Measurements from ENCODE around the gene HES4. TPM values are rescaled to one million over a fixed set of nuclear protein-coding genes. Genes with fewer than 3 reads are reported as not detected.

The HES4 gene
- total and polyA plus RNA-seq, 7 donors: 2.3 to 21.8 (median 12.3) TPM

- Histone ChIP-seq H3K36me3 (ENCODE audit: insufficient read depth in 1 of 2, low read depth in 1 of 2) (no peaks in the 10 kb centered on the region), H3K27ac (peak overlapping the region; percentile 64), H3K4me3 (peak overlapping the region; percentile 37), H3K9me3 (no peaks in the 10 kb centered on the region), H3K4me1 (peaks cover 11% of the 10 kb centered on the region), H3K27me3 (ENCODE audit: insufficient read depth in 3 of 3, low read length in 2 of 3) (peaks cover 0 to 3% (median 0%) of the 10 kb centered on the region in 3 donors)
- ATAC-seq (peak; percentile 58 to 75 (median 66)), DNase-seq (peak; percentile 48 to 67)
- intact Hi-C loops (cut with DNase I): no loop called here
- no peak for TF ChIP-seq CTCF (IDR thresholded peaks at IDR 0.05)
- 6 to 8% (median 7%) methylated on average over 21 of the region's 21 CpGs for WGBS, 3 donors
Observed at GRCh38 chr1:1004780-1005697, 5.1 kb upstream of the HES4 start.

- no peak for TF ChIP-seq CTCF (IDR thresholded peaks at IDR 0.05)
- no peak overlapping the region for H3K27ac ChIP-seq
- H3K4me1 ChIP-seq: peaks cover 11% of the 10 kb centered on the region
- H3K36me3 ChIP-seq (ENCODE audit: insufficient read depth in 1 of 2, low read depth in 1 of 2): no peaks in the 10 kb centered on the region
- intact Hi-C loops (cut with DNase I): no loop called here
- H3K27me3 ChIP-seq (ENCODE audit: insufficient read depth in 3 of 3, low read length in 2 of 3): peaks cover 0 to 3% (median 0%) of the 10 kb centered on the region in 3 donors
- H3K9me3 ChIP-seq: no peaks in the 10 kb centered on the region
- ATAC-seq (no peak), DNase-seq (no peak)
- peak overlapping the region; percentile 37 for H3K4me3 ChIP-seq
- WGBS, 3 donors: 41 to 52% (median 42%) methylated on average over 7 of the region's 7 CpGs
Observed at GRCh38 chr1:1004420-1004779, 4.5 kb upstream of the HES4 start.

GRCh38 chr1:1003618-1004419 is 3.9 kb upstream of the HES4 start:
- intact Hi-C loops (cut with DNase I): no loop called here
- no peak for ATAC-seq
- H3K27ac ChIP-seq: no peak overlapping the region
- peaks cover 11% of the 10 kb centered on the region for H3K4me1 ChIP-seq
- no peak for TF ChIP-seq CTCF (IDR thresholded peaks at IDR 0.05)
- H3K4me3 ChIP-seq: no peak overlapping the region
- WGBS, 3 donors: 74 to 84% (median 81%) methylated on average over 21 to 22 of the region's 22 CpGs
- H3K9me3 ChIP-seq: no peaks in the 10 kb centered on the region
- H3K27me3 ChIP-seq (ENCODE audit: insufficient read depth in 3 of 3, low read length in 2 of 3): peaks cover 0 to 5% (median 0%) of the 10 kb centered on the region in 3 donors
- DNase-seq: peak in 1 of 2 donors; percentile 46
- no peaks in the 10 kb centered on the region for H3K36me3 ChIP-seq (ENCODE audit: insufficient read depth in 1 of 2, low read depth in 1 of 2)

GRCh38 chr1:1001057-1001783 is 1.3 kb upstream of the HES4 start:
- ATAC-seq (peak in 1 of 4 donors; percentile 0), DNase-seq (peak; percentile 20 to 53)
- intact Hi-C loops (cut with DNase I): no loop called here
- Histone ChIP-seq H3K36me3 (ENCODE audit: insufficient read depth in 1 of 2, low read depth in 1 of 2) (no peaks in the 10 kb centered on the region), H3K4me1 (peaks cover 11% of the 10 kb centered on the region), H3K4me3 (peak overlapping the region; percentile 81), H3K27ac (peak overlapping the region; percentile 92), H3K27me3 (ENCODE audit: insufficient read depth in 3 of 3, low read length in 2 of 3) (peaks cover 0 to 10% (median 0%) of the 10 kb centered on the region in 3 donors), H3K9me3 (no peaks in the 10 kb centered on the region)
- WGBS, 3 donors: 1 to 2% (median 1%) methylated on average over 48 to 58 of the region's 58 CpGs
- TF ChIP-seq CTCF (IDR thresholded peaks at IDR 0.05): no peak

Data from psoas muscle (tissue), 8 donors.